ENCODE results near the gene CMC2. TPM values are rescaled to one million over a fixed set of nuclear protein-coding genes. Genes with fewer than 3 reads are reported as not detected.

Gene CMC2
- total RNA-seq (2021; ENCODE audit: unreplicated experiment) (82.0 TPM), Bru-seq, nascent RNA (percentile 82 among the genes with signal in this experiment), BruChase-seq, experiment 1, labeled RNA remaining after a 2-hour chase (percentile 77 among the genes with signal in this experiment), BruChase-seq, experiment 2, labeled RNA remaining after a 6-hour chase (percentile 73 among the genes with signal in this experiment)
- 60.1 TPM for polyA plus RNA-seq (2012; ENCODE audit: insufficient read length)
- long read RNA-seq, full-length matches to known transcripts, result 38 of 76 reads
- long read RNA-seq, partial matches to known transcripts, result 4 of 76 reads
- long read RNA-seq, other reads (novel, unspliced or antisense), result 34 of 76 reads

DNA sequence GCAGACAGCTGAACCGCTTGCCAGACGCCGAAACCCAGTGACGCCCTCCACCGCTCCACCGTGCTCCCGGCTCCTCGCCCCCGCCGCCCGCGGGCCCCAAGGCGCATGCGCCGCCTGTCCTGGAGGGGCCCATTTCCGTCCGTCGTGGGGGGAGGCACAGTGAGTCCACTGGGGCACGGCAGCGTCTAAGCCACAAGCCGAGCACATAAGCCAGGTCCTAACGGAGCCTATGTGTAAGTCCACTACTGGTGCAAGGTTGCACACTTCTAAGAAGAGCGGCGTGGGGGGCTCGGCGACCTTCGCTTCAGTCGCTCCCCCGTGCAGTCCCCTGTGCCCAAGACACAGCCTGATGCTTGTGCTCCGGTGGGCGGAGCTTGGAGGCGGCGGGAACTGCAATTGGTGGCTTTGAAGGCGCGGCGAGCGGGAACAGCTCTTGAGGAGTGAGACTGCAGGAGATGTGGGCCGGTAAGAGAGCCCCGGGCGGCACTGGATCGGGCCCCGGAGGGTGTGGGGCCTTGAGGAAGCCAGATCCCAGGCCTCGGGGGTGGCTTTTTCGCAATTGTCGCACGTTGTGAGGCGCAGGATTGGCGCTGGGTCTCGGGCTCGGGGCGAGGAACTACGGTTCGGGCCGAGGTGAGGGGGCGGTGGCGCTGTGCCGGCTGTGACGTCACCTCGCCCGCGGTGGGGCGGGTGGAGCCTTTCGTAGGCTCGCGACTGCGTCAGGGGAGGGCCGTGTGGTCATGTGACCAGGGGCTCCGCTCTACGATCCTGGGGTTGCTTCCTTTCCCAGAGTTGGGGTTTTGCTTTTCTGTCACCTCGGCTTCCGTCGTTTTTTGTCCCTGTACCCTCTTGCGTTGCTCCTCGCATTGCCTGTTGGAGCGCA is at the start of gene CMC2, which contains the start of gene CENPN:
Gene CMC2, minus strand, starts transcription at position 73 of the 883 bp plus-strand sequence. CDS start 9,491 bp downstream, outside the sequence.
Gene CENPN, plus strand, starts transcription at position 402 of the 883 bp plus-strand sequence. CDS start 4,726 bp downstream, outside the sequence.
- TF ChIP-seq CTCF (IDR thresholded peaks at IDR 0.05) (no peak), POLR2AphosphoS5 (IDR thresholded peaks at IDR 0.05; ENCODE audit: low read depth, low read length) (peak; percentile 75), SIN3A (IDR thresholded peaks at IDR 0.05; ENCODE audit: borderline replicate concordance, insufficient read depth, low read depth, low read length) (peak; percentile 92; the same call in 1 of the 2 replicates), REST (IDR thresholded peaks at IDR 0.05; ENCODE audit: insufficient read depth in 1 of 2, low read depth in 2 of 2, low read length in 1 of 2) (no peak), TCF7L2 (IDR thresholded peaks at IDR 0.05; ENCODE audit: low read depth, low read length) (peak; percentile 83)
- DNase-seq (ENCODE audit: low read depth, low spot score) (peak; percentile 91), ATAC-seq (peak; percentile 96)
- in situ Hi-C loops (cut with HindIII; ENCODE audit: low pct_unique_long_range_greater_than_20kb, low sequenced_read_pairs) (no loop called here), intact Hi-C loops (cut with micrococcal nuclease; ENCODE audit: unreplicated experiment) (loop anchor here (10.0 kb wide), 1 partner anchor 728 kb away; no protein-coding TSS in a partner anchor)
- Histone ChIP-seq H3K27me3 (ENCODE audit: control insufficient read depth, insufficient read depth, low read length) (no peaks in the 10 kb centered on the region), H3K9me3 (ENCODE audit: control insufficient read depth, insufficient read depth, low read depth, low read length) (no peaks in the 10 kb centered on the region), H3K36me3 (ENCODE audit: control insufficient read depth, insufficient read depth, low read length) (peaks cover 8% of the 10 kb centered on the region; the same call in 1 of the 2 replicates), H3K27ac (ENCODE audit: low read length) (peak within 1 kb of the TSS; percentile 88), H3K4me3 (ENCODE audit: low read depth in 2 of 2, low read length in 2 of 2) (peak within 1 kb of the TSS; percentile 84 to 88), H3K4me1 (ENCODE audit: control insufficient read depth, insufficient read depth, low read length) (peaks cover 8% of the 10 kb centered on the region)
- TSS peak; percentile 78 for BruUV-seq (replicated peaks)
- ChIA-PET POLR2A (no interaction called here), CTCF (no interaction called here)

GRCh38 chr16:81053761-81054160 is 47.1 kb upstream of the CMC2 start:
- H3K36me3 ChIP-seq (ENCODE audit: control insufficient read depth, insufficient read depth, low read length), result no peaks in the 10 kb centered on the region
- H3K9me3 ChIP-seq (ENCODE audit: control insufficient read depth, insufficient read depth, low read depth, low read length), result no peaks in the 10 kb centered on the region
- no peaks in the 10 kb centered on the region for H3K27me3 ChIP-seq (ENCODE audit: control insufficient read depth, insufficient read depth, low read length)
- H3K4me1 ChIP-seq (ENCODE audit: control insufficient read depth, insufficient read depth, low read length), result no peaks in the 10 kb centered on the region
- intact Hi-C loops (cut with micrococcal nuclease; ENCODE audit: unreplicated experiment) (no loop called here), in situ Hi-C loops (cut with HindIII; ENCODE audit: low pct_unique_long_range_greater_than_20kb, low sequenced_read_pairs) (no loop called here)
- no peak overlapping the region for H3K27ac ChIP-seq (ENCODE audit: low read length)
- no TSS peak for BruUV-seq (replicated peaks)
- DNase-seq (ENCODE audit: low read depth, low spot score) (no peak), ATAC-seq (no peak)
- ChIA-PET POLR2A (no interaction called here), CTCF (no interaction called here)
- no peak overlapping the region for H3K4me3 ChIP-seq (ENCODE audit: low read depth in 2 of 2, low read length in 2 of 2)
- no peak for TF ChIP-seq SIN3A (IDR thresholded peaks at IDR 0.05; ENCODE audit: borderline replicate concordance, insufficient read depth, low read depth, low read length)
- TF ChIP-seq CTCF (IDR thresholded peaks at IDR 0.05), result no peak
- TF ChIP-seq POLR2AphosphoS5 (IDR thresholded peaks at IDR 0.05; ENCODE audit: low read depth, low read length), result no peak
- no peak for TF ChIP-seq REST (IDR thresholded peaks at IDR 0.05; ENCODE audit: insufficient read depth in 1 of 2, low read depth in 2 of 2, low read length in 1 of 2)
- no peak for TF ChIP-seq TCF7L2 (IDR thresholded peaks at IDR 0.05; ENCODE audit: low read depth, low read length)

All from Panc1 (cell line).